GM23248 (cell line): ENCODE measurements around the gene RAB12.

Experiments used
- EZH2 ChIP-seq: fragments of 200-600 bp; sonication (generic); IDR thresholded peaks from 2 replicates; pipeline ENCODE4 v1.6.1; 2018; ENCODE audit warnings: antibody characterized with exemption, mild to moderate bottlenecking; ENCODE audit not compliant: insufficient read depth, poor library complexity, severe bottlenecking
- EZH2phosphoT487 ChIP-seq: fragments of 200-600 bp; sonication (generic); IDR thresholded peaks from 2 replicates; pipeline ENCODE4 v1.6.1; 2018; ENCODE audit warnings: antibody characterized with exemption, moderate library complexity, mild to moderate bottlenecking, low read depth; ENCODE audit not compliant: insufficient read depth

- TF ChIP-seq EZH2 (no peak), EZH2phosphoT487 (no peak)
Observed at GRCh38 chr18:8603663-8604520, 5.3 kb upstream of the RAB12 start.
